Ovary (tissue), 9 donors: ENCODE measurements around the gene TBC1D8. TPM values are rescaled to one million over a fixed set of nuclear protein-coding genes. Genes with fewer than 3 reads are reported as not detected.

Experiments used
- DNase-seq, 5 donors: peaks; one replicate each; pipeline ENCODE4 v3.0.0-alpha.2; 2019 to 2020
- H3K27ac ChIP-seq, 2 donors: fragments of 200-600 bp; one replicate each; pipeline versions ENCODE4 v1.5.1 to v1.8.0; 2019 to 2022
- H3K27me3 ChIP-seq: fragments of 200-600 bp; one replicate; pipeline ENCODE4 v1.8.0; 2022
- H3K36me3 ChIP-seq: fragments of 200-600 bp; sonication (generic); one replicate; pipeline ENCODE4 v1.5.1; 2019
- H3K4me1 ChIP-seq: one replicate; pipeline ENCODE4 v1.8.1; 2013; ENCODE audit warnings: mild to moderate bottlenecking, moderate library complexity; ENCODE audit not compliant: insufficient read depth
- H3K4me3 ChIP-seq: fragments of 200-600 bp; sonication (generic); one replicate; pipeline ENCODE4 v1.5.1; 2017
- H3K9me3 ChIP-seq, 2 donors: fragments of 200-600 bp in 1 of 2; sonication (generic) in 1 of 2; one replicate each; pipeline versions ENCODE4 v1.5.1 to v1.8.1; 2013 to 2019; ENCODE audit warnings: mild to moderate bottlenecking in 1 of 2, moderate library complexity in 1 of 2
- CTCF ChIP-seq, 3 donors: fragments of 450-650 bp in 2 of 3; fragments of 200-600 bp in 1 of 3; IDR thresholded peaks; one replicate each; pipeline versions ENCODE4 v1.5.1 to v1.8.0; 2016 to 2022; ENCODE audit warnings: antibody characterized with exemption in 3 of 3, mild to moderate bottlenecking in 1 of 3
- EP300 ChIP-seq: sonication (generic); formaldehyde crosslinking; IDR thresholded peaks from one replicate; pipeline ENCODE4 v1.6.1; 2017; ENCODE audit warnings: antibody characterized with exemption
- POLR2A ChIP-seq: fragments of 450-650 bp; IDR thresholded peaks from one replicate; pipeline ENCODE4 v1.6.1; 2017; ENCODE audit warnings: antibody characterized with exemption, mild to moderate bottlenecking, moderate library complexity
- WGBS, 3 donors: extraction: QIAGEN DNeasy Blood & Tissue Kit in 1 of 3; methylation state at CpG; one replicate each; pipeline versions ENCODE4 v1.1.5 to v1.1.7; 2013 to 2017; 5-methylcytosine and 5-hydroxymethylcytosine counted together
- intact Hi-C, 4 donors: fragments of 100-400 bp; cut with DNase I; formaldehyde crosslinking; loops; one replicate each; pipeline versions ENCODE4 v1.11.0 to v1.15.1; 2022 to 2023
- polyA plus RNA-seq, 2 donors: library from polyadenylated mRNA; stranded (reverse); fragments of 200-250 nt in 1 of 2; fragments of 350-450 nt in 1 of 2; fragmentation: Illumina TruSeq in 1 of 2; extraction: RNeasy Lipid Tissue Mini Kit (QIAGEN cat#74804) in 1 of 2; gene quantifications; one replicate each; pipeline ENCODE4 v1.2.3, GENCODE V29; 2013 to 2014
- total RNA-seq, 7 donors: library from RNA; depleted of rRNA in 2 of 7; stranded (reverse); fragments of >200 nt in 2 of 7; fragmentation: NEBNext Ultra II Directional in 3 of 7; extraction: Animal tissue kit (Norgen Biotek cat#: 25700) in 3 of 7; gene quantifications; one replicate each; pipeline versions ENCODE4 v1.1.0 to v1.2.4, GENCODE V29; 2016 to 2023
- donor health status: DM: no; HTN: no; CAD: no; lungs with moderate emphysema.
- donor health status: DM: no; HTN: no; CAD: no.
- donor health status: Bipolar disorder and iron deficiency.
- donor health status: DM: yes; HTN: yes; CAD: no.
- donor health status: DM: no; HTN: no; CAD: no.
- donor health status: DM: yes; HTN: yes; CAD: no.

Gene TBC1D8
- total and polyA plus RNA-seq, 9 donors, result 10.8 to 44.6 (median 15.6) TPM

GRCh38 chr2:100976061-100976460, 175.1 kb downstream of the TBC1D8 start:
- DNase-seq, result no peak
- intact Hi-C loops, result no loop called here
- Histone ChIP-seq H3K4me3 (no peak overlapping the region), H3K27ac (no peak overlapping the region), H3K36me3 (no peaks in the 10 kb centered on the region), H3K4me1 (no peaks in the 10 kb centered on the region), H3K9me3 (no peaks in the 10 kb centered on the region), H3K27me3 (no peaks in the 10 kb centered on the region)
- 87 to 95% (median 89%) methylated on average over 6 of the region's 6 CpGs for WGBS, 3 donors
- TF ChIP-seq CTCF (IDR thresholded peaks at IDR 0.05) (no peak), EP300 (no peak), POLR2A (no peak)

GRCh38 chr2:100975521-100975785, 175.7 kb downstream of the TBC1D8 start:
- H3K36me3 ChIP-seq, result no peaks in the 10 kb centered on the region
- H3K27ac ChIP-seq, result no peak overlapping the region
- H3K9me3 ChIP-seq, result no peaks in the 10 kb centered on the region
- TF ChIP-seq CTCF (IDR thresholded peaks at IDR 0.05) (no peak), POLR2A (no peak), EP300 (no peak)
- H3K27me3 ChIP-seq, result no peaks in the 10 kb centered on the region
- DNase-seq, result no peak
- H3K4me3 ChIP-seq, result no peak overlapping the region
- 96 to 97% (median 96%) methylated on average over 7 of the region's 7 CpGs for WGBS, 3 donors
- intact Hi-C loops, result no loop called here
- no peaks in the 10 kb centered on the region for H3K4me1 ChIP-seq

- Histone ChIP-seq H3K36me3 (no peaks in the 10 kb centered on the region), H3K27me3 (no peaks in the 10 kb centered on the region), H3K4me1 (no peaks in the 10 kb centered on the region), H3K4me3 (no peak overlapping the region), H3K9me3 (no peaks in the 10 kb centered on the region), H3K27ac (no peak overlapping the region)
- TF ChIP-seq EP300, result no peak
- no peak for TF ChIP-seq CTCF (IDR thresholded peaks at IDR 0.05)
- TF ChIP-seq POLR2A, result no peak
- no peak for DNase-seq
- intact Hi-C loops, result no loop called here
- WGBS, 3 donors, result 93 to 94% (median 93%) methylated on average over 22 of the region's 22 CpGs
These were observed 176.3 kb downstream of the TBC1D8 start for GRCh38 chr2:100974712-100975520.

DNA sequence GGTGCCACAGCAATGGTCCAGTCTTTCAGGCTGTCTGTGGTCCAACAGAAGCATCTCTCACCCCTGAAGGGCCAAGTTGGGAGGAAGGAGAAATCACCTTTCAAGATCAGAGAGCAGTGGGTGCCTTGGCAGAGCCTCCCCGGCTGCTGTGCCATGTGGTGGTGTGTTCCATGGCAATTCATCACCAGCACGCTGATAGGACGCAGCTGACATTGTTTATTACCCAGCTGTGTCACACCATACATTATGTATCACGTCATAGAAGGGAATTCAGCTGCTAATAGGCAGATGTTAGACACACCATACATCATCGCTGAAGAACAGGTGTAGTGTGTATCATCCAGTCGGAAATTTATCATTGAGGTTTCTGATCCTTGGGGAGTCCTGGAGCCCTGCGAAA, 178.7 kb downstream of the TBC1D8 start:
- Histone ChIP-seq H3K27me3 (no peaks in the 10 kb centered on the region), H3K9me3 (no peaks in the 10 kb centered on the region), H3K36me3 (no peaks in the 10 kb centered on the region), H3K27ac (no peak overlapping the region), H3K4me3 (no peak overlapping the region), H3K4me1 (no peaks in the 10 kb centered on the region)
- 91 to 93% (median 91%) methylated on average over 7 of the region's 7 CpGs for WGBS, 3 donors
- DNase-seq, result no peak
- TF ChIP-seq CTCF (IDR thresholded peaks at IDR 0.05), result no peak
- TF ChIP-seq EP300, result no peak
- intact Hi-C loops, result no loop called here
